ENCODE data around the gene HMCN2.

HMCN2 gene

DNA sequence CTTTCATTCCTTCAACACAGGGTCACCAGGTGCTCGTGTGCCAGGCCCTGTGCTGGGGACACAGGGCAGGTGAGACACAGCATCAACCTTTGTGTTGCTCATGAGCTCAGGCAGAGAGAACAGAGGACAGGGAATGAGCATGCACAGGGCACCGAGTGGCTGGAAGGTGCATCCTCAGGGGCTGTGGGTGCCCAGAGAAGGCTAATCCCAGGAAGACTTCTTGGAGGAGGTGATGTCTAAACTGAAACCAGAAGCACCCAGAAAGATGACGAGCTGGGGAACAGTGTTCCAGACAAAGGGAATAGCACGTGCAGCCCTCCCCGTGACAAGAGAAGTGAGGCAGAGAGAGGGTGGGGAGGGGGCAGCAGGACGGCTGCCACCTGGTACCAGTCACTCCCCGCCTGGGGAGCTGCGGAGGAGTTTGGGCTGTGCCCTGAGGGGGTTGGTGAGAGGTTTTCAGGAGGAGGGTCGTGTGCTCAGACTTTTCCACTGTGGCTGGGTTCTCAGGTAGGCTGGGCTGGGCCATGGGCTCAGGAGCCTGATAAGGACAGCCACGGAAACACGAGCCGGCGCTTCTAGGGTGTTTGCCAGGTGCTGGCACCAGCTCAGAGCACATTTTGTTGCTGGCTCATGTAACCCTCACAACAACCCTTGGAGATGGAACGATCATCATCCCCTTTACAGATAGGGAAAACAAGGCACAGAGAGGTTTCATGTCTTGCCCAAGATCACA is 46.0 kb downstream of the HMCN2 start:
- no peak for DNase-seq (ENCODE audit: low read depth, low spot score)
- H3K4me3 ChIP-seq (ENCODE audit: insufficient read length, low read depth): no peak overlapping the region
- TF ChIP-seq YY1 (IDR thresholded peaks at IDR 0.05; ENCODE audit: insufficient read depth, insufficient read length): no peak
- TF ChIP-seq SUZ12 (IDR thresholded peaks at IDR 0.05; ENCODE audit: extremely low read depth, insufficient read depth, insufficient read length): no peak
- no peak for TF ChIP-seq ZNF274 (IDR thresholded peaks at IDR 0.05; ENCODE audit: low read depth, low read length)
- H3K27me3 ChIP-seq (ENCODE audit: insufficient read depth, insufficient read length): no peaks in the 10 kb centered on the region
- H3K36me3 ChIP-seq (ENCODE audit: insufficient read depth, insufficient read length, low read length): no peaks in the 10 kb centered on the region
- H3K9ac ChIP-seq (ENCODE audit: insufficient read length, low read depth): no peak overlapping the region
- H3K9me3 ChIP-seq (ENCODE audit: insufficient read depth, low read length): no peaks in the 10 kb centered on the region
- peaks cover 14% of the 10 kb centered on the region for H3K4me1 ChIP-seq (ENCODE audit: insufficient read depth, insufficient read length)

DNA sequence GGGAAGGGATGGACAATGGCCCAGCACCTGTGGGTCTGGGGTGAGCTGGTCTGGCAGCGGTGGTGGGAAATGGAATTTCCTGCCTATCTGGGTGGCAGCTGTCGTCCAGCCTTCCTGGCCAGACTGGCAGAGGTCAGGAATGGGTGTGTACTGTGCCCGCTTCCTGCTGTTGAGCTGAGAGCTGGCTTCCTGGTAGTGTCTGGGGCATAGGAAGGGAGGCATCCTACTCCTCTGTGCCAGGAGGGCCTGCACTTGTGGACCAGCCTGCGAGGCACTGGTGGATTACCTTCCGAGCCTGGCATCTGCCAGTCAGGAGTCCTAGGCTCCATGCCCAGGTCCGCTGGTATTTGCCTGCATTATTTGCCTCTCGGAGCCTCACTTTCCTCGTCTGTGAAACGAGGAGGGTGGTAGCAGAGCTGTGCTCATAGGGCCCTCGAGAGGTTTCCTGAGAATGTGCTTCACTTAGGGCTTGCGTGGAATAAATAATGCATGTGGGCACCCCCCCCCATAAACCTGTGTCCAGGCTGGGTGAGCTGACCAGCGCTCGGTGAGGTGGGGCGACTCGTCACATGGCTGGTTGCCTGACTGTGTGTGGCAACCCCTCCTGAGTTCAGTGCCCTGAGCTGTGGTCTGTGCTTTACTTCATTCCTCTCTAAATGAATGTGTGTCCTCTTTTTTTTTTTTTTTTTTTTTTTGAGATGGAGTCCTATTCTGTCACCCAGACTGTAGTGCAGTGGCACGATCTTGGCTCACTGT is 47.7 kb downstream of the HMCN2 start:
- DNase-seq (ENCODE audit: low read depth, low spot score): no peak
- Histone ChIP-seq H3K9me3 (ENCODE audit: insufficient read depth, low read length) (no peaks in the 10 kb centered on the region), H3K4me3 (ENCODE audit: insufficient read length, low read depth) (no peak overlapping the region), H3K27me3 (ENCODE audit: insufficient read depth, insufficient read length) (no peaks in the 10 kb centered on the region), H3K4me1 (ENCODE audit: insufficient read depth, insufficient read length) (peaks cover 25% of the 10 kb centered on the region), H3K36me3 (ENCODE audit: insufficient read depth, insufficient read length, low read length) (no peaks in the 10 kb centered on the region), H3K9ac (ENCODE audit: insufficient read length, low read depth) (no peak overlapping the region)
- no peak for TF ChIP-seq YY1 (IDR thresholded peaks at IDR 0.05; ENCODE audit: insufficient read depth, insufficient read length)
- TF ChIP-seq ZNF274 (IDR thresholded peaks at IDR 0.05; ENCODE audit: low read depth, low read length): no peak
- TF ChIP-seq SUZ12 (IDR thresholded peaks at IDR 0.05; ENCODE audit: extremely low read depth, insufficient read depth, insufficient read length): no peak

DNA sequence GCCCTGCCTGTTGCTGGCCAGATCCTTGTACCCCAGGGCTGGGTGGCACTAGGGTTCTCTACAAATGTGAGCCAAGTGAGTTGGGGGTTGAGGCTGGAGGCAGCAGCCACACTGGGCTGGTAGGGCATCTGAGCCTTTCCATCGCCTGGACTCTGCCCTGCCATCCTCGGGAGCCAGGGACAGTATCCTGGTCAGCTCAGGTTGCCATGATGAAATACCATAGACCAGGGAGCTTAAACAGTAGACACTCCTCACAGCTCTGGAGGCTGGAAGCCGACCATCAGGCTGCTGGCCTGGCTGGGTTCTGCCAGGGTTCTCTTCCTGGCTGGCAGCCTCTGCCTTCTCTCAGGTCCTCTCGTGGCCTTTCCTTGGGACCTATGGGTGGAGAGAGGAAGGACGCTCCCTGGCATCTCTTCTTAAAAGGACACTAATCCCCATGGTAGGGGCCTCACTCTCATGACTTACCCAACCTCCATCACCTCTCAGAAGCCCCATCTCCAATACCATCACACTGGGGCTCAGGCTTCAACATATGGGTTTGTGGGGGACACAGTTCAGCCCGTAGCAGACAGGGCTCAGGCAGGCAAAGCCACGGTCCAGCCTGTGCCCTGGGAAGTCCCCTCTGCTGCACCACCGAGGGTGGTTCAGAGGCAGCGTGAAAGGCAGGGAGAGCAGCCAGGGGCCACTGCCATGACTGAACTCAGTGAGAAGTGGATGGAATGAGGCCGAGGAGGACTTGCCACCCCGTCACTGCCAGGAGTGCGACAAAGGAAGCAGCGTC is 50.1 kb downstream of the HMCN2 start:
- Histone ChIP-seq H3K9ac (ENCODE audit: insufficient read length, low read depth) (no peak overlapping the region), H3K27me3 (ENCODE audit: insufficient read depth, insufficient read length) (no peaks in the 10 kb centered on the region), H3K36me3 (ENCODE audit: insufficient read depth, insufficient read length, low read length) (no peaks in the 10 kb centered on the region), H3K9me3 (ENCODE audit: insufficient read depth, low read length) (no peaks in the 10 kb centered on the region), H3K4me3 (ENCODE audit: insufficient read length, low read depth) (no peak overlapping the region), H3K4me1 (ENCODE audit: insufficient read depth, insufficient read length) (peaks cover 25% of the 10 kb centered on the region)
- DNase-seq (ENCODE audit: low read depth, low spot score): no peak
- TF ChIP-seq SUZ12 (IDR thresholded peaks at IDR 0.05; ENCODE audit: extremely low read depth, insufficient read depth, insufficient read length) (no peak), YY1 (IDR thresholded peaks at IDR 0.05; ENCODE audit: insufficient read depth, insufficient read length) (no peak), ZNF274 (IDR thresholded peaks at IDR 0.05; ENCODE audit: low read depth, low read length) (no peak)

DNA sequence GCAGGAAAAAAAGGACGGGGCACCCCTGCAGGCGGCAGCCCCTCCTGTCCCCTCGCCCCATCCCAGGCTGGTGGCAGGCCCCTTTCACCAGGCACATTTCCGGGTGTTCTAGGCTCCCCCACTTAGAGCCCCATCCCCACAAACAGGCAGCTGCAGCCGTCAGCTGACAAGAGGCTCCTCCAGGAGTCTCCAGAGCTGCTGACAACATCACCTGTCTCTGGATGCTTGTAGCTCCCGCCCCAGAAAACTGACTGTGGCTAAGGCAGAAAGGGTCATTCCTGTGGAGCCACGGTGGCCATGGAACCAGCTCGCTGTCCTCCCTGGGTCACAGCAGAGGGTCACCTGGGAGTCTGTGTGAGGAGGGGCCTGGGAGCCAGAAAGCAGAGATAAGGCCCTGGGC is 50.9 kb downstream of the HMCN2 start:
- H3K4me1 ChIP-seq (ENCODE audit: insufficient read depth, insufficient read length): peaks cover 25% of the 10 kb centered on the region
- H3K9me3 ChIP-seq (ENCODE audit: insufficient read depth, low read length): no peaks in the 10 kb centered on the region

DNA sequence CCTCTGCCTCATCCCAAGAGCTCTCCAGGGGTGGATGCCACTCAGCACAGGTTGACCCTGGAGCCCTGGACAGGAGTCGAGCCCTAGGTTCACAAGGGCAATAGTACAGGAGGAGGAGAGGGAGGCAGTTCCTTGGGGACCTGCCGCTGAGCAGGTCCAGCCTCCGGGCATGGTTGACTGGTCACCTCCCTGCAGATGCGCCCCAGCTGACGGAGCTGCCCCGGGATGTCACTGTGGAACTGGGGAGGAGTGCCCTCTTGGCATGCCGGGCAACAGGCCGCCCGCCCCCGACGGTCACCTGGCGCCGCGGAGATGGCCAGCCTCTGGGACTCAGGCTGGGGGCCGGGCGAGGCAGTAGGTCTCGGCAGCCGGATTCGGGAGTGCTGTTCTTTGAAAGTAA is 53.7 kb downstream of the HMCN2 start:
- TF ChIP-seq YY1 (IDR thresholded peaks at IDR 0.05; ENCODE audit: insufficient read depth, insufficient read length) (no peak), ZNF274 (IDR thresholded peaks at IDR 0.05; ENCODE audit: low read depth, low read length) (no peak), SUZ12 (IDR thresholded peaks at IDR 0.05; ENCODE audit: extremely low read depth, insufficient read depth, insufficient read length) (no peak)
- no peaks in the 10 kb centered on the region for H3K27me3 ChIP-seq (ENCODE audit: insufficient read depth, insufficient read length)
- peaks cover 25% of the 10 kb centered on the region for H3K4me1 ChIP-seq (ENCODE audit: insufficient read depth, insufficient read length)
- no peak for DNase-seq (ENCODE audit: low read depth, low spot score)
- no peak overlapping the region for H3K4me3 ChIP-seq (ENCODE audit: insufficient read length, low read depth)
- no peak overlapping the region for H3K9ac ChIP-seq (ENCODE audit: insufficient read length, low read depth)
- no peaks in the 10 kb centered on the region for H3K36me3 ChIP-seq (ENCODE audit: insufficient read depth, insufficient read length, low read length)
- H3K9me3 ChIP-seq (ENCODE audit: insufficient read depth, low read length): no peaks in the 10 kb centered on the region

More for the DNA sequence above, 50.9 kb downstream of the HMCN2 start:
- Histone ChIP-seq H3K36me3 (ENCODE audit: insufficient read depth, insufficient read length, low read length) (no peaks in the 10 kb centered on the region), H3K4me3 (ENCODE audit: insufficient read length, low read depth) (no peak overlapping the region), H3K27me3 (ENCODE audit: insufficient read depth, insufficient read length) (no peaks in the 10 kb centered on the region), H3K9ac (ENCODE audit: insufficient read length, low read depth) (no peak overlapping the region)
- DNase-seq (ENCODE audit: low read depth, low spot score): no peak
- TF ChIP-seq SUZ12 (IDR thresholded peaks at IDR 0.05; ENCODE audit: extremely low read depth, insufficient read depth, insufficient read length): no peak
- no peak for TF ChIP-seq ZNF274 (IDR thresholded peaks at IDR 0.05; ENCODE audit: low read depth, low read length)
- no peak for TF ChIP-seq YY1 (IDR thresholded peaks at IDR 0.05; ENCODE audit: insufficient read depth, insufficient read length)

DNA sequence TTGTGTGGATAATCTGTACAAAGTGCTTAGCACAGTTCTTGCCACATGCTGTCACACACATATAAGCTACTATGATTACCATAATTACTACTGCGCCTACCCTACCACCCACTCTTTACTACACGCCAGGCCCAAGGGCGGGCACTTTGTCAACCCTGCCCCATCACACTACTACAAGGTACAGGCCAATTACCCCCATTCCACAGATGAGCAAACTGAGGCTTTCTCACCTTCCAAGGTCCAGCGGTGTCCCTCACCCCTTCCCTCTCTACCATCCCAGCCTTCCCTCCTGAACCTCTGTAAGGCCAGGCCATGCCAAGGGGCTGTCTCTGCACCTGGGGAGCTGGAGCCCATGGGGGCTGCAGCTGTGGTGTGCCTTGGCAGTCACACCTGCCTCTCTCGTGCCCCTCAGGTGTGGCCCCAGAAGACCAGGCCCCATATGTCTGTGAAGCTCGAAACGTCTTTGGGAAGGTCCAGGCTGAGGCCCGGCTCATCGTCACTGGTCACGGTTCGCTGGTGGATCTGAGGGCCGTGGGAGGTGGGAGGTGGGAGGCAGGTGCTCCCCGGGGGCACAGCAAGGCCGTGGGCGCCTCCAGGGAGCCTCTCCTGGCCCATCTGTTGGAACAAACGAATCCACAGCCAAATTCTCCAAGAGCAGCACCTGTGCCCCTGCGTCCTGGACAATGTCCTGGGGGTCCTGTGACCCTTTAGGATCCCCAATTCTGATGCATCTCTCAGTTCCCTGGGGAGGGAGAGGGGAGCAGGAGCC is 54.6 kb downstream of the HMCN2 start:
- no peaks in the 10 kb centered on the region for H3K36me3 ChIP-seq (ENCODE audit: insufficient read depth, insufficient read length, low read length)
- no peak for TF ChIP-seq ZNF274 (IDR thresholded peaks at IDR 0.05; ENCODE audit: low read depth, low read length)
- TF ChIP-seq SUZ12 (IDR thresholded peaks at IDR 0.05; ENCODE audit: extremely low read depth, insufficient read depth, insufficient read length): no peak
- TF ChIP-seq YY1 (IDR thresholded peaks at IDR 0.05; ENCODE audit: insufficient read depth, insufficient read length): no peak
- H3K4me1 ChIP-seq (ENCODE audit: insufficient read depth, insufficient read length): peaks cover 21% of the 10 kb centered on the region
- no peak overlapping the region for H3K9ac ChIP-seq (ENCODE audit: insufficient read length, low read depth)
- H3K27me3 ChIP-seq (ENCODE audit: insufficient read depth, insufficient read length): no peaks in the 10 kb centered on the region
- no peak for DNase-seq (ENCODE audit: low read depth, low spot score)
- no peak overlapping the region for H3K4me3 ChIP-seq (ENCODE audit: insufficient read length, low read depth)
- no peaks in the 10 kb centered on the region for H3K9me3 ChIP-seq (ENCODE audit: insufficient read depth, low read length)
